ENCODE results near the gene FYCO1.

GRCh38 chr3:45950686-45951600 lies 44.7 kb downstream of the FYCO1 start:
- TF ChIP-seq POLR2AphosphoS5 (IDR thresholded peaks at IDR 0.05), result no peak
- no peak for TF ChIP-seq EP300 (IDR thresholded peaks at IDR 0.05)
- no peak for TF ChIP-seq CTCF (IDR thresholded peaks at IDR 0.05)
